HG03442 (cell line): Measurements from ENCODE around the gene ANKAR.
"Not testable (repeated sequence)": the region's sequence is repeated elsewhere in the genome, so short reads cannot be mapped to it uniquely, and the experiment has no call there.

Experiments used
- ATAC-seq: cut with Tn5 transposase; IDR thresholded peaks from one replicate; pipeline ENCODE4 v1.9.1; 2021; ENCODE audit warnings: mild to moderate bottlenecking, moderate library complexity; ENCODE audit not compliant: unreplicated experiment

ANKAR gene, protein sequence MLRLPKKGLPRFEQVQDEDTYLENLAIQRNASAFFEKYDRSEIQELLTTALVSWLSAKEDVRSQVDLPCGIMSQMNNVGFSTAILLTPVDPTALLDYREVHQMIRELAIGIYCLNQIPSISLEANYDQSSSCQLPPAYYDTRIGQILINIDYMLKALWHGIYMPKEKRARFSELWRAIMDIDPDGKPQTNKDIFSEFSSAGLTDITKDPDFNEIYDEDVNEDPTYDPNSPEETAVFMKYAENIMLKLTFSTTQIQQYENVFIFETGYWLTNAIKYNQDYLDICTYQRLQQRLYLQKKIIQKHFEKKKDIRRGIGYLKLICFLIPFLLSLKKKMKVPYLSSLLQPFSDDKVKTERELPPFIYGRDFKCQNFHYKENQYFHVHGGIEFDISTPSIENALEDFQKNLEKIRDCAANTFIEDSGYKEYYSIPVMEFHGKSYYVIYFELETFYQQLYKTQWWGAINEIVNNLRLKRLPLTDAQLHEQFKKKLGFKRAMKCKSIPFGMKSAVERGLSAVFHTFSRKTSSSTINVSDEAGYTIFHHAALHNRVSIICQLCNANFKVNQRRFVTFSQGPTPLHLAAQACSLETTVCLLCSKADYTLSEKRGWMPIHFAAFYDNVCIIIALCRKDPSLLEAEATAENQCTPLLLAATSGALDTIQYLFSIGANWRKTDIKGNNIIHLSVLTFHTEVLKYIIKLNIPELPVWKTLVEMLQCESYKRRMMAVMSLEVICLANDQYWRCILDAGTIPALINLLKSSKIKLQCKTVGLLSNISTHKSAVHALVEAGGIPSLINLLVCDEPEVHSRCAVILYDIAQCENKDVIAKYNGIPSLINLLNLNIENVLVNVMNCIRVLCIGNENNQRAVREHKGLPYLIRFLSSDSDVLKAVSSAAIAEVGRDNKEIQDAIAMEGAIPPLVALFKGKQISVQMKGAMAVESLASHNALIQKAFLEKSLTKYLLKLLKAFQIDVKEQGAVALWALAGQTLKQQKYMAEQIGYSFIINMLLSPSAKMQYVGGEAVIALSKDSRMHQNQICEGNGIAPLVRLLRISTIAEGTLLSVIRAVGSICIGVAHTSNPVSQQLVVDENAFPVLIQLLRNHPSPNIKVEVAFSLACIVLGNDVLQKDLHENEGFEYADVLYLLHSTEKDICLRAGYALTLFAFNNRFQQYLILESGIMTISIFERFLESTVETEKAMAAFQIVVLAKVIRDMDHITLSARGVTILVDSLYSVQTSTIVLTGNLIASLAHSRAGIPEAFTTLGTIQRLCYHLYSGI (N-terminal part only)

GRCh38 chr2:189674374-189675112 is at the start of gene ANKAR:
ANKAR (plus strand) TSS chr2:189674670; CDS start chr2:189676491, 1,821 bp downstream.
- ATAC-seq = peak; percentile 90

- no peak for ATAC-seq
Measured at GRCh38 chr2:189625636-189626035, 48.8 kb upstream of the ANKAR start.

DNA sequence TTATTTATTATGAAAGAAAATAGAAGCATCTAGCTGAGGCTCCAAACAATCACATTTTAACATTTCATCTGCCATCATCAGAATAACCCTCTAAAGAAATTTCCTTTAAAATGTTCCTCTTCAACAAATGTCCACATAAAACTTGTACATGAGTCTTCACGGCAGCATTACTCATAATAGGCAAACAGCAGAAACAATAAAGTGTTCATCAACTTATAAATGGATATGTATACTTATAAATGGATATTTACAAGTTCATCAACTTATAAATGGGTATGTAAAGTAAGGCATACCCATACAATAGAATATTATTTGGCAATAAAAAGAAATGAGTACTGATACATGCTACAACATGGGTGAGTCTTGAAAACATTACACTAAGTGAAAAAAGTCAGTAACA is 46.7 kb upstream of the ANKAR start:
- ATAC-seq = no peak

GRCh38 chr2:189628817-189629530 is 45.5 kb upstream of the ANKAR start:
- ATAC-seq = no peak

DNA sequence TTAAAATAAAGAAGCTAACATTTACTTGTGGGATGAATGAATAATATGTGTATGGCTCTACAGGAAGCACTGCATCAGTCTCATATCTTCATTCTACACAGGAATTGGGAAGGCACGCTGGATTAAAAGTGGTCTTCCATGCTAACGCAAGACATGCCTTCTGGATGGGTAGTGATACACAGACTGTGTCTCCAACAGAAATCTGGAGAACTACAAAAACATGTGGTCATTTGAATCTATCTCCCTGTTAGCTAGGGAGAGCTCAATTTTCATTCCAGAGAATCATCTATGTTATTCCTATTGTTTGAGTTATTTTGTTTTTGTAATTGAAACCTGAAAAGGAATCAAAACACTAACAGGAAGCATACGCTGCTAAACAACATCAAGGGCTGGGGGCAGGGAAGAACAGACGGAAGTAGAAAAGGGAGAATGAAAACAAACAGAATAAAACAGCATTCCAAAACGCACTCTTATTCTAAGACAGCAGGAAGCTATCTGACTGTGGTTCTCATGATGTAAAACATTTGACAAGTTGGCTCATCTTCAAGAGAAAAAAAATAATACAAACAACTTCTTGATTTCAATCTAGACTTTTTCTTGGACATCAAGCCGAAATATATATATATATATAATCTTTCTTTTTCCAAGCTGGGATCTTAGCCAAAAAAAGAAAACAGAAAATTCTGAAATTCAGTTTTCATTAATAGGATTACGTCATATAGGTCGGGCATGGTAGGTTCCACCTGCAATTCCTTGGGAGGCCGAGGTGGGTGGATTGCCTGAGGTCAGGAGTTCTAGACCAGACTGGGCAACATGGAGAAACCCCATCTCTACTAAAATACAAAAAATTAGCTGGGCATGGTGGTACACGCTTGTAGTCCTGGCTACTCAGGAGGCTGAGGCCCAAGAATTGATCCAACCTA is 44.7 kb upstream of the ANKAR start:
- no peak for ATAC-seq

DNA sequence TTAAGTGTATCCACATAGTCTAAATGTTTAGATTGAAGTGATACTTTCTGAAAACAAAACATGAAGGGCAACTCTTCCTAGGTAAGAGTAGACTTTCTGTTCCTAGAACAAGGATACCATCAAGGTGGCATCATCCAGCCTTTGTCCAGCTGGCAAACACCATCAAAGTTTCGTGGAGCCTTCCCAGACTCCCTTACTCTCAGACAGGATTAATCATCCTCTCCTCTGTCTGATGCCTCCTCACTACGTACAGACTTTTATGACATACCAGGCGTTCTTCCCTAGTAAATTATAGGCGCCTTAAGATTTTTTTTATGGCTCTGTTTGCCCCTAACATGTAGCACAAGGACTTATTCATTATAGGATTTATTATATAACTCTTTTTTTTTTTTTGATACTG is 42.6 kb upstream of the ANKAR start:
- ATAC-seq = no peak

DNA sequence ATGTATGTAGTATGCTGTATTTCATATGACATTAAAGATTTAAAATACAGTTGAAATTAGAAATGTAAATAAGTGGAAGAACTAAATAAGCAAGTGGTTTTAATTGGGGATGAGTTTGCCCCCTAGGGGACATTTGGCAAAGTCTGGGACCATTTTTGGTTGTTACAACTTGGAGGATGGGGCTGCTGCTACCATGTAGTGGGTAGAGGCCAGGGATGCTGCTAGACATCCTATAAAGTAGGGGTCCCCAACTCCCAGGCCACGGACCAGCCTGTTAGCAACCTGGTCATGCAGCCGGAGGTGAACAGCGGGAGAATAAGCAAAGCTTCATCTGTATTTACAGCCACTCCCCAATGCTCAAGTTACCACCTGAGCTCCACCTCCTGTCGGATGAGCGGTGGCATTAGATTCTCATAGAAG is 41.1 kb upstream of the ANKAR start:
- no peak for ATAC-seq

DNA sequence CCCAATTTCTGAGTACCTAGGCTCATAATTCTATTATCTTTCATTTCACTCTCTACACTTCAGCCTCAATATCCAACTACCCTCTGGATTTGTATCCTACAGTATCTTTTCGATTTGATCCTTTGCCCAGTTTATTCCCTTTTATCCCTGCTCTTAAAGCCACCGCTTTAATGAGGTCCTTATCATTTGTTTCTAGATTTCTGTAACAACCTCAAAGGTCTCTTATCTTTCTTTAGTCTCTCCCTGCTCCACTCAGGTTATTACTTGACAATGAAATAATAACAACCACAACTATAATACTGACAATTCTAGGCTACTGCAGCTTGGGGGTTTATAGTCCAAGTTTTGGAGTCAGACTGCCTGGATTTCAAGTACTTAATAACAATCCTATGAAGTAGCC is 39.1 kb upstream of the ANKAR start:
- ATAC-seq = no peak

DNA sequence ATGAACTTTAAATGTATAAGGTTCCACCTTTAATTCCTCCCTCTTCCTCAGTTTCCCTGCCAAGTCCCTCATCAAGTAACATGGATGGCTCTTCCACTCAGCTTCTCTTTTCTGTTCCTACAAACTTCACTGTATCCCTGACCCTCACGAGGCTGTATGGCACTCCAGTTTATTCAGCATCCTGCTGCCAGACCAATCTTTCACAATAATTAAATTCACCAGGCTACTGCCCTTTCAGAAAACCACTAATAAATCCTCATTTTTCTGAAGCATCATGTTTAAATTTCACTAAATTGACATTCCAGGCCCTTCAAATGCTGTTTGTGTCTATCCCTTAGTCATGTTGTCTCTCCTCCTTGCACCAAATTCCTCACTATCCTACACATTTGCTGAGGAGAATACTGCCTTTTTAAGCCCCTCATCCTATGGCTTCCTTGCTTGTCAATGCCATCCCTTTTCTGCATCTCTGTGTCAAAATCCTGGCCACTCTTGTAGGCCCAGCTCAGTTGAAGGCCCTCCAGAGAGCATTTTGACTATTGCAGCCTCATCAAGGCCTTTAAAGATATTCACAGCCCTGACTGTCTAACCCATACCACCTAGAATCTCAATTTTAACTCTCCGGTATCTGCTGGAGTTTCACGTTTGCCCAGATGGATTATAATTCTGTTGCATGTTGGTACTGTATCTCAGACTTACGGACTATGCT is 36.0 kb upstream of the ANKAR start:
- no peak for ATAC-seq

GRCh38 chr2:189639007-189639609 is 35.4 kb upstream of the ANKAR start:
- no peak for ATAC-seq

GRCh38 chr2:189641002-189641401 is 33.5 kb upstream of the ANKAR start:
- no peak for ATAC-seq

- peak; percentile 59 for ATAC-seq
Measured at GRCh38 chr2:189641590-189641989, 32.9 kb upstream of the ANKAR start.

- no peak for ATAC-seq
Measured at GRCh38 chr2:189646521-189646920, 27.9 kb upstream of the ANKAR start.

DNA sequence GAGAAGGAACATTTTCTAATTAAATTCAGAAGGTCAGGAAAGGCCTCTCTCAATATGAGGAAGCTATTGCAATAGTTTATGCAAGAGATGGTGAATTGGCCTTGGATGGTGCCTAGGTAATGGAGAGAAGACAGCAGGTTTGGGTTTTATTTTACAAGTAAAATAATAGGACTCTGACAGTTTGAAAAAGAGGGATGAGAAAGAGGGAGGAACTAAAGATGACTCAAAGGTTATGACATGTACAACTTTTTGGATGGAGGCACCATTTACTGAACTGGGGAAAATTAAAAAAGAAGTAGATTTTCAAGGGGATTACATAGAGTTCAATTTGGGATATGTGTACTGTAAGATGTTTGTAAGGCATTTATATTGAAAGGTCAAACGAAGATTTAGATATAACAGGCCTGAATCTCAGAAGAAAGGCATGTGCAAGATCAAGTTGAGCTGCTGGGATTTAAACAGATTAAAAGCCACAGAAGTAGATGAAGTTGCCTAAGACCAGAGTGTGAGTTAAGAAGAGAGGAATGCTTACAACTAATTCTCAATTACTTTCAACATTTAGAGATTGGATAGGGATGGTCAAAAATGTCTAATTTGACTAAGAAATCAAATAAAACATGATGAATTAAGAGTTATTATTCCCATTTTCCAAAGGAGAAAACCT is 25.5 kb upstream of the ANKAR start:
- ATAC-seq = no peak

DNA sequence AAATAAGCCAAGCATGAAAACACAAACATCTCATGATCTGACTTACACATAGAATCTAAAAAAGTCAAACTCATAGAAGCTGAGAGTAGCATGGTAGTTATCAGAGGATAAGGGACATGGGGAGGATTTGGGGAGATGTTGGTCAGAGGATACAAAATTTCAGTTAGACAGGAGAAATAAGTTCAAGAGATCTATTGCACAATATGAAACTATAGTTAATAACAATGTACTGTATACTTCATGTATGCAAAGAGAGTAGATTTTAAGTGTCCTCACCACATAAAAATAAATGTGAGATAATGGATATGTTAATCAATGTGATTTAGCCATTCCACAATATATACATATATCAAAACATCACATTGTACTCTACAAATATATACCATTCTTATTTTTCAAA is 23.2 kb upstream of the ANKAR start:
- ATAC-seq = no peak

DNA sequence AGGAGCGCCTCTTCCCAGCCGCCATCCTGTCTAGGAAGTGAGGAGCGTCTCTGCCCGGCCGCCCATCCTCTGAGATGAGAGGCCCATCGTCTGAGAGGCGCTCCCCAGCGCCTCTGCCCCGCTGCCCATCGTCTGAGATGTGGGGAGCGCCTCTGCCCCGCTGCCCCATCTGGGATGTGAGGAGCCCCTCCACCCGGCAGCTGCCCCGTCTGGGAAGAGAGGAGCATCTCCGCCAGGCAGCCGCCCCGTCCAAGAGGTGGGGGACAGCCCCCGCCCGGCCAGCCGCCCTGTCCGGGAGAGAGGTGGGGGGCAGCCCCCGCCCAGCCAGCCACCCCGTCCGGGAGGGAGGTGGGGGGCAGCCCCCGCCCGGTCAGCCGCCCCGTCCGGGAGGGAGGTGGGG is 21.0 kb upstream of the ANKAR start:
- not testable (repeated sequence) for ATAC-seq

DNA sequence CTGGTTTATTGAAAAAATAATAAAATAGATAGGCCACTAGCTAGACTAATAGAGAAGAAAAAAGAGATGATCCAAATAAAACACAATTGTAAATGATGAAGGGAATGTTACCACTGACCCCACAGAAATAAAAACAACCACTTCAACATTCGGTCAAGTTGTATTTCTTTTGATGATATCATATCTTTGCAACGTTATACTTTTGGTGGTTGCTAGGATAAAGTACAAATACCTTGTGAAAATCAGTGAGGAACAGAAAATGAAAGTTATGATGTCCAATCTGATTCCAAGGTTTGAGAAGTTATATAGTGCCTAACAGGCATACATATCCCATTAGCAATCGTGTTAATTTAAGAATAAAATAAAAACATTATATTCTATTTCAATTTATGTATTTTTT is 19.8 kb upstream of the ANKAR start:
- no peak for ATAC-seq
